ENCODE data around the gene CCNL2.
A peak's percentile ranks its signal among the peaks of the same experiment; 100 is the strongest.

CCNL2 gene

DNA sequence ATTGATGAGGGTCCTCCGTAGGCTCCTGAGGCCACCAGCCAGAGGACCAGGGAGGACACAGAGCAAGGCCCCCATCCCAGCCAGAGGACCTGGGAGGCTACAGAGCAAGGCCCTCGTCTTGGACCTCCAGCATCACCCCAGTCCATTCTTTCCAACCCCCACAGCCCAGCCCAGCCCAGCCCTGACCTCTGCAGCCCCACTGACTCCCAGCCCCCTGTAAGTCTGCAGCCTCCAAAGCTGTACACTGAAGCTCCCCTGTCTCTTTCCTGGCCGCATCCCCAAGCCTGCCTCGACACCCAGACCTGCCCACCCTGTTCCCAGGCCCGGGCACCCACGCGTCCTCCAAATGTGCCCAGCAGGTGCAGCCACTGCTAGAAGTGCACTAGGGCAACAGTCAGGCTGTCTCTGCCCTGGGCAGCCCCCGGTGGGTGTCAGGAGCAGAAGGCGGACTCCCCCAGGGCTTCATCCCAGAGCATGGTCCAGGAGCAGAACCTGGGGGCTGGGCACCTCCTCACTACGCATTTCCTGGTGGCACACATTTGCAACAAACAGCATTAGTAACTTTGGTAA lies 52.0 kb downstream of the CCNL2 start:
- Mint-ChIP-seq H3K27ac (peak overlapping the region; percentile 37), H3K9me3 (no peaks in the 10 kb centered on the region), H3K36me3 (ENCODE audit: low read depth) (no peaks in the 10 kb centered on the region), H3K27me3 (peaks cover 2% of the 10 kb centered on the region), H3K4me1 (ENCODE audit: low read depth) (peaks cover 32% of the 10 kb centered on the region), H3K4me3 (peak overlapping the region; percentile 82)
- no peak for DNase-seq

GRCh38 chr1:1346501-1346890 lies 52.6 kb downstream of the CCNL2 start:
- peaks cover 4% of the 10 kb centered on the region for H3K36me3 Mint-ChIP-seq (ENCODE audit: low read depth)
- no peaks in the 10 kb centered on the region for H3K9me3 Mint-ChIP-seq
- H3K4me3 Mint-ChIP-seq, result peak overlapping the region; percentile 41
- peaks cover 30% of the 10 kb centered on the region for H3K4me1 Mint-ChIP-seq (ENCODE audit: low read depth)
- no peaks in the 10 kb centered on the region for H3K27me3 Mint-ChIP-seq
- no peak for DNase-seq
- H3K27ac Mint-ChIP-seq, result no peak overlapping the region

DNA sequence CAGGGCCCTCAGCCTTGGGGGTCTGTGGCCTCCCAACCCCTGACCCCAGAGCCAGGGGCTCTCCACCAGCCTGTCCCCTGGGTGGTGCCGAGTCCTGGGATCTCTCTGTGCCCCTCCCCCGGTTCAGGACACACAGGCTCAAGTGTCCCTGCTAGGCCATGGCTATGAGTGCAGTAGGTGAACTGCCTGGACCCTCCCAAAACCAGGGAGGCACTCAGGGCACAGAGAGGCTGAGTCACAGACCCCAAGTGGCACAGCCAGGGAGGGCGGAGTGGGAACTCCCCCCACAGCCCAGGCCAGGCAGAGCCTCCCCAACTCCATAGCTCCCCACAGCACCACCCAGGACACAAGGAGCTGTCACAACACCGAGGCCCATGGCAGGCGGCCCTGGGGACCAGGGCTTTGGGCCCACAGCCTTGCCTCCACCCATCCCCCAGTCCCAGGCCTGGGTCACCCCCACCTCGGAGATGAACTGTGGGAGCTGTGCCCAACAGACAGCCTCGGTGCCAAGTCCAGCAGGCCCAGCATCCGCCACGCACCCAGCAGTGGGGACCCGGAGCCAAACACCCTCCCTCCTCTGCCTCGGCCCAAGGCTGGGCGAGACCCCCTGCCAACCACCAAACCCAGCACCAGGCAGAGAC lies 53.2 kb downstream of the CCNL2 start:
- H3K36me3 Mint-ChIP-seq (ENCODE audit: low read depth), result peaks cover 9% of the 10 kb centered on the region
- DNase-seq, result no peak
- H3K4me1 Mint-ChIP-seq (ENCODE audit: low read depth), result peaks cover 30% of the 10 kb centered on the region
- H3K9me3 Mint-ChIP-seq, result no peaks in the 10 kb centered on the region
- no peak overlapping the region for H3K4me3 Mint-ChIP-seq
- H3K27ac Mint-ChIP-seq, result no peak overlapping the region
- no peaks in the 10 kb centered on the region for H3K27me3 Mint-ChIP-seq

DNA sequence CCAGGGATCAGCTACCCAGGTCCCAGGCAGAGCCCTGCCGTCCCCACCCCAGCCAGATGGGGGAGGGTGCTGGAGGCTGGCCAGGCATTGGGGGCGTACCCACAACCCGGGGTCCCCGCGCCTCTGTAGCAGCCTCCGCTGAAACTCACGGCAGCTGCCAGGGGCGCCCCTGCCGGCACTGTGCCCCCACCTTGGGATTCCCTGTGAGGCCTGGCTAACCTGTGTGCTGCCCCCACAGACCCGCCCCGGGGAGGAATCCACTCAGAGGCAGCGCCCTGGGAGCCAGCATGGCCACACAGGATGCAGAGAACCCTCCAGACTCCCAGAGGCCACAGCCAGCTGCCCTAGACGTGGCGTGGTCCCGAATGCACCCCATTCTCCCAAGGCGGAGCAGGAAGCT lies 53.8 kb downstream of the CCNL2 start:
- DNase-seq, result no peak
- Mint-ChIP-seq H3K9me3 (no peaks in the 10 kb centered on the region), H3K27me3 (no peaks in the 10 kb centered on the region), H3K4me1 (ENCODE audit: low read depth) (peaks cover 30% of the 10 kb centered on the region), H3K4me3 (no peak overlapping the region), H3K27ac (no peak overlapping the region), H3K36me3 (ENCODE audit: low read depth) (peaks cover 15% of the 10 kb centered on the region)

GRCh38 chr1:1344655-1345361 lies 54.3 kb downstream of the CCNL2 start:
- peak overlapping the region; percentile 67 for H3K27ac Mint-ChIP-seq

GRCh38 chr1:1343811-1344421 lies 55.2 kb downstream of the CCNL2 start:
- DNase-seq, result no peak
- peaks cover 26% of the 10 kb centered on the region for H3K36me3 Mint-ChIP-seq (ENCODE audit: low read depth)
- H3K27ac Mint-ChIP-seq, result no peak overlapping the region

More at GRCh38 chr1:1344655-1345361, 54.3 kb downstream of the CCNL2 start:
- H3K9me3 Mint-ChIP-seq, result no peaks in the 10 kb centered on the region
- H3K4me3 Mint-ChIP-seq, result no peak overlapping the region
- DNase-seq, result peak; percentile 63
- H3K4me1 Mint-ChIP-seq (ENCODE audit: low read depth), result peaks cover 30% of the 10 kb centered on the region
- H3K27me3 Mint-ChIP-seq, result no peaks in the 10 kb centered on the region
- H3K36me3 Mint-ChIP-seq (ENCODE audit: low read depth), result peaks cover 21% of the 10 kb centered on the region

DNA sequence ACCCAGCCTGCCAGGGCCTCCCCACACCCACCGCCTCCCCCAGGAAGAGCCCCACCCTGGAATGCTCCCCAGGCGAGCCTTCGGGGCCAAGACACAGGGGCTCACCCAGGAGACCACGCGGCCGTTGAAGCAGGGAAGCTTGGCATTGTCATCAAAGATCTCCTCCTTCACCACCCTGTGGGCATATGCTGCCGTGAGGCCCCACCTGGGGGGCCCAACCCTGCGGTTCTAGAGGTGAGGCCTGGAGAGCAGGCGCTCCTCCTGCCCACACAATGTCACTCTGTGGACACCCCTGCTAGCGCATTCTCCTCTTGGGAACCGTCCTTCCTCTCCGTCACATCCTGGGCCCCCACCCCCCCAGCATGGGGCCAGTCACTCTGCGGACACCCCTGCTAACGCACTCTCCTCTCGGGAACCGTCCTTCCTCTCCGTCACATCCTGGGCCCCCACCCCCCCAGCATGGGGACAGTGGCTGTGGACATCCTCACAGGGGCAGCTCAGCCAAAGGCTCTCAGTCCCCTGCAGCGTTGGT lies 56.5 kb downstream of the CCNL2 start:
- no peak overlapping the region for H3K4me3 Mint-ChIP-seq
- H3K4me1 Mint-ChIP-seq (ENCODE audit: low read depth), result peaks cover 28% of the 10 kb centered on the region
- H3K27me3 Mint-ChIP-seq, result no peaks in the 10 kb centered on the region
- no peaks in the 10 kb centered on the region for H3K9me3 Mint-ChIP-seq
- no peak for DNase-seq
- H3K36me3 Mint-ChIP-seq (ENCODE audit: low read depth), result peaks cover 35% of the 10 kb centered on the region
- H3K27ac Mint-ChIP-seq, result no peak overlapping the region

More at GRCh38 chr1:1343811-1344421, 55.2 kb downstream of the CCNL2 start:
- H3K27me3 Mint-ChIP-seq, result no peaks in the 10 kb centered on the region
- no peak overlapping the region for H3K4me3 Mint-ChIP-seq
- H3K4me1 Mint-ChIP-seq (ENCODE audit: low read depth), result peaks cover 30% of the 10 kb centered on the region
- H3K9me3 Mint-ChIP-seq, result no peaks in the 10 kb centered on the region

- DNase-seq, result no peak
- H3K36me3 Mint-ChIP-seq (ENCODE audit: low read depth), result peaks cover 40% of the 10 kb centered on the region
- no peak overlapping the region for H3K27ac Mint-ChIP-seq
- H3K4me3 Mint-ChIP-seq, result no peak overlapping the region
- no peaks in the 10 kb centered on the region for H3K9me3 Mint-ChIP-seq
- H3K4me1 Mint-ChIP-seq (ENCODE audit: low read depth), result peaks cover 23% of the 10 kb centered on the region
- H3K27me3 Mint-ChIP-seq, result no peaks in the 10 kb centered on the region
These were observed 57.0 kb downstream of the CCNL2 start for GRCh38 chr1:1342061-1342562.

DNA sequence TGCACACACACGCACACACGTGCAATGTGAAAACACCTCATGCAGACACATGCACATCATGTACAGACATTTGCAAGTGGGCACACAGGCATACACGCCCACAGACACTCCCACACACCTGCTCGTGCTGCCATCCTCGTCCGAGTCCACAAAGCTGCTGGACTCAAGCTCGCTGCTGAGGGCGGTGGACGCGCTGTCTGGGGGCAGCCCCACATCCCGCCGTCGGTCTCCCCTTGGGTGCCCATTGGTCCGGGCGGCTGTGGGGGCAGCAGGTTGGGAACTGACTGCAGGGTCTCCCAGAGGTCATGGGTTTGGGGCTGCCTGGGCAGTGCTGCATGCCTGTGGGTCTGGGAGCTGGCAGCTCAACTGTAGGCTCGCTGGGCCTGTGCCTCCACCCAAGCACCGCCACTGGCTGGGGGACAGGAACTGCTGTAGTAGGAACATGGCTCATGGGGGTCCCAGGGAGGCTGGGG lies 57.5 kb downstream of the CCNL2 start:
- no peak for DNase-seq
- peaks cover 18% of the 10 kb centered on the region for H3K4me1 Mint-ChIP-seq (ENCODE audit: low read depth)
- H3K9me3 Mint-ChIP-seq, result no peaks in the 10 kb centered on the region
- no peak overlapping the region for H3K4me3 Mint-ChIP-seq
- no peaks in the 10 kb centered on the region for H3K27me3 Mint-ChIP-seq
- no peak overlapping the region for H3K27ac Mint-ChIP-seq
- peaks cover 41% of the 10 kb centered on the region for H3K36me3 Mint-ChIP-seq (ENCODE audit: low read depth)

DNA sequence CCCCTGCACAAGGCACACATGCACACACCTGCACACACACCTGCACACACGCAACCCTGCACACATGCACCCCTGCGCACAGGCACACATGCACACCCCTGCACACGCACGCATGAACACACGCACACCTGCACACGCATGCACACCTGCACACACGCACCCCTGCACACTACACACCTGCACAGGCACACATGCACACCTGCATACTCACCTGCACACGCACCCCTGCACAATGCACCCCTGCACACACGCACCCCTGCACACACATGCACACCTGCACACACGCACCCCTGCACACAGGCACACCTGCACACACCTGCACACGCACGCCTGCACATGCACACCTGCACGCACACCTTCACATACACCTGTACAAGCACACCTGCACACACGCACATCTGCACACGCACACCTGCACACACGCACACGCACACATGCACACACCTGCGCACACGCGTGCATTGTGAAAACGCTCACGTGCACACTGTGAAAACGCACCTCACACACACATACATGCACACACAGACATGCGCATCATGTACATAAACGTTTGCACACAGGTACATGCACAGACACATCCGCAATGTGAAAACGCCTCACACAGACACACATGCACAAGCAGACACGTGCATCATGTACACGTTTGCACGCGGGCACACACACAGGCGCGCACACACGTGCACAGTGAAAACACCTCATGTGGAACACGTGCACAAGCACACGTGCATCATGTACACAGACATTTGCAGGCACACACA lies 58.2 kb downstream of the CCNL2 start:
- Mint-ChIP-seq H3K27me3 (no peaks in the 10 kb centered on the region), H3K27ac (no peak overlapping the region), H3K9me3 (no peaks in the 10 kb centered on the region), H3K36me3 (ENCODE audit: low read depth) (peaks cover 41% of the 10 kb centered on the region), H3K4me1 (ENCODE audit: low read depth) (peaks cover 13% of the 10 kb centered on the region), H3K4me3 (no peak overlapping the region)
- DNase-seq, result no peak

- no peak overlapping the region for H3K4me3 Mint-ChIP-seq
- H3K27me3 Mint-ChIP-seq, result no peaks in the 10 kb centered on the region
- peaks cover 44% of the 10 kb centered on the region for H3K36me3 Mint-ChIP-seq (ENCODE audit: low read depth)
- no peaks in the 10 kb centered on the region for H3K9me3 Mint-ChIP-seq
- peaks cover 8% of the 10 kb centered on the region for H3K4me1 Mint-ChIP-seq (ENCODE audit: low read depth)
- DNase-seq, result no peak
- no peak overlapping the region for H3K27ac Mint-ChIP-seq
These were observed 59.0 kb downstream of the CCNL2 start for GRCh38 chr1:1340185-1340584.

GRCh38 chr1:1338278-1338677 lies 60.9 kb downstream of the CCNL2 start:
- Mint-ChIP-seq H3K9me3 (no peaks in the 10 kb centered on the region), H3K27me3 (no peaks in the 10 kb centered on the region), H3K27ac (no peak overlapping the region), H3K4me3 (no peak overlapping the region), H3K4me1 (ENCODE audit: low read depth) (no peaks in the 10 kb centered on the region), H3K36me3 (ENCODE audit: low read depth) (peaks cover 46% of the 10 kb centered on the region)
- DNase-seq, result no peak

GRCh38 chr1:1337793-1338147 lies 61.4 kb downstream of the CCNL2 start:
- Mint-ChIP-seq H3K27me3 (no peaks in the 10 kb centered on the region), H3K4me1 (ENCODE audit: low read depth) (no peaks in the 10 kb centered on the region), H3K9me3 (no peaks in the 10 kb centered on the region), H3K36me3 (ENCODE audit: low read depth) (peaks cover 46% of the 10 kb centered on the region), H3K27ac (no peak overlapping the region), H3K4me3 (no peak overlapping the region)
- peak; percentile 68 for DNase-seq

Measured in activated T-cell treated with anti-CD3 and anti-CD28 coated beads, Interleukin-2, amount 50 U/mL, for 24 hours (primary cell).